Astrocyte of the hippocampus (primary cell): ENCODE data around the gene ZNF296.
"Not testable (repeated sequence)": the region's sequence is repeated elsewhere in the genome, so short reads cannot be mapped to it uniquely, and the experiment has no call there.

Experiments used
- DNase-seq: peaks from one replicate; pipeline ENCODE4 v3.0.0; 2011; ENCODE audit warnings: low read depth, low spot score

The ZNF296 gene

DNA sequence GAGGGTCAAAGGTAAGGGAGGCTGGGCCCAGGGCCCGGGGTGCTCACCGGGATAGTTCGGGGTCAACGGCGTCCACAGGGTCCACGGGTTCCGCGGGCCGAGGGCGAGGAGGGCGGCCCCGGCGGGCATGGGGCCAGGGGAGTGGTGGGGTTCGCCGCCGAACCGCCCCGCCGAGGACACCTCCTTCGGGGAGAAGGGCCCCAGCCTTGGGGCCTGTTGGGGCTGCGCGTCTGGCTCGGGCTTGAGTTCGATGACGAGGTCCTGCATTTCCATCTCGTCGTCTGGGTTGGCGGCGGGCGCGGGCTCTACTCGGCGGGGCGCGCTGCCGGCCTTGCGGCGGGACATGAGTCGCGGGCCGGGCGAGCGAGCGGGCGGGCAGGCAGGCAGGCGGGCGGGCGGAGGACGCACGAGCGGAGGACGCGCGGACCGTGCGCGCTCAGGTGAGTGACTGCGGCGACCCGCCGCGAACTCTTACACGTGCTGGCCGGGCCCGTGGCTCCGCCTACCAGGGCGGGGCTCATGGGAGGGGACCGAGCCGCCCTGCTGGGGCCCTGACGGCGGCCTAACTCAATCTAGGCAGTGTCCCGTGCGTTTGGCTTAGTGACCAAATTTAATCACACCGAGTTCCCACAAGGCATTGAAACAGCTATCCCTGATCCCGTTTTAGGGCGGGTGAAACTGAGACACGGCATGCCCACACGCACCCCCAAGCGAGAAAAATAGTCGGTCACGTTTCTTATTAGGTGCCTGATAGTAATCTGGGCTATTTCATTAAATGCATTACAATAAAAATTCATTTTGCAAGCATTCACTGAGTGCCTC, at the start of gene ZNF296:
ZNF296 (minus strand) TSS at position 450 of the 822 bp plus-strand sequence; CDS start at position 345, 105 bp downstream.
- DNase-seq = peak; percentile 70

GRCh38 chr19:45125360-45125759, 49.1 kb upstream of the ZNF296 start:
- no peak for DNase-seq

GRCh38 chr19:45124021-45124420, 47.7 kb upstream of the ZNF296 start:
- DNase-seq = no peak

- DNase-seq = peak; percentile 23
Measured at GRCh38 chr19:45123440-45123850, 47.2 kb upstream of the ZNF296 start.

DNA sequence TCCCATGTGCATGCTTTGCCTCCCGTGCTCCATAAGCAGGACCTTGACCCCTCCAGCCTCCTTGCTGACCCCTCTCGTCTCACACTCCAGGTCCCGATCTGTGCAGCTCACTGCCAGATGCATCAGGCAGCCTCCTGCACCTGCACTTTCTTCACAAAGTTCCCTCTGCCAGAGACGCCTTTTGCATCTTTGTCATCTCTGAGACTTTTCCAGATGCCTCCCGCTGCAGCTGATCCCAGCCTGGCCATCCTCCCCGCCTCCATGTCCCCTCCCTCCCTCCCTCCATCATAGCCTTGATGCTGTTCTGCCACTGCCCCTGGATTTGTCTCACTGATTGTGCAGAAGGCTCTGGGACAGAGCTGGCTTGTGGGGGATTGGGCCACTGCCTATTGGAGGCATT, 46.6 kb upstream of the ZNF296 start:
- no peak for DNase-seq

DNA sequence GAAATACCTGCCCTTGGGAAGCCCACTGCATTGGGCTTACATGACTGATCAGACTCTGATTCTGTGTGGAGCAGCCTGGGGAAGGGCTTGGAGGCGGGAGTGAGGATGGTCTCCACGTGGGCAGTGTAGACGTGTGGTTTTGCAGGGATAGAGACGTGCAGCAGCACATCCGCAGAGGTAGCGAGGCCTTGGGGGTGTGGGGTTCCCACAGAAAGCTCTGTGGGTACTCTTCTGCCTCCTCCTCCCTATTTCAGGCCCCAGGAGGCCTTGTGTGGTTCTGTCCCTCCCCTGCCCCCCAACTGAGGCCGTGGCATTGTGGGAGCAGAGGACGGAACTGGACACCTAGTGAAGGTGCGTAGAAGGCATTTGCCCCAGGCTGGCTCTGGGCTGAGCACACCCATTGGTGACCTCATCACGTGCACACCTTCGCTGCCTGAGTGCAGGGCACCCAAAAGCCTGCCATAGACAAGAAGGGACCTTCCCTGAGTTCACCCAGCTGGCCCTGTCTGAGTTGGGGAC, 45.6 kb upstream of the ZNF296 start:
- DNase-seq = no peak

DNA sequence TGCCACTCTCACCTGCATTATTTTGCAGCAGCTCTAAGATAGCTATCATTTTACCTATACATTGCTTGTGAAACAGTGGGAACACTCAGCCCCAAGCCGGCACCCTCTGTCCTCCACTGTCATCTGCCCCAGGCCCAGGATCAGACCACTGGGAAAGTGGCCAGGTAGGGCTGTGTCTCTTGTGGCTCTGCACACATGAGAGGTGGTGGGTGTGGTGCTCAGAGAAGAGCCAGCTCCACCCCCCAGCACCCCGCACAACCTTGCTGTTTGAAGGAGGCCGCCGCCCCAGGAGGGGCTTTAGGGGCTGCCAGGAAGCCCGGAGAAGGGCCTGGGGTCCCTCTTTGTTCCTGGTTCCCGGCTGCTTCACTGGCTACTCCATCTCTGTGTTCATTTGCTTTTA, 43.3 kb upstream of the ZNF296 start:
- DNase-seq = no peak

GRCh38 chr19:45118591-45119355, 42.5 kb upstream of the ZNF296 start:
- not testable (repeated sequence) for DNase-seq

GRCh38 chr19:45118106-45118505, 41.8 kb upstream of the ZNF296 start:
- DNase-seq = no peak

DNA sequence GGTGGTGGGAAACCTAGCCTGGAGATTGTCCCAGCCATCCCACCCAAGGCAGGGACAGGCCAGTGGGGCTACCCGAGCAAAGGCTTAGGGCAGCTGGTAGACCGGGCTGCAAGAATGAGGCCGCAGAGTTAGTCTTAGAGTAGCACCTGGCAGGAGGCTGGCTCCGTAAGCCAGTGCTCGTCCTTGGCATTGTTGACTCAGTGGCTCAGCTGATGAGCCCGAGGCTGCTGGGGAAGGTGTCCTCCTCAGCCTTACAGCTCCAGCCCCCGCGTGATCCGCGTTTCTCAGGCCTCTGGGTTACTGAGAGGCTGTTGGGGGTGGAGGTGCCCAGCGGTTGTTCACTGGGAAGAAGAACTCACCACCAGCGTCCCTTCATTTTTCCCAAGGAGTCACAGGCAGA, 41.4 kb upstream of the ZNF296 start:
- no peak for DNase-seq

DNA sequence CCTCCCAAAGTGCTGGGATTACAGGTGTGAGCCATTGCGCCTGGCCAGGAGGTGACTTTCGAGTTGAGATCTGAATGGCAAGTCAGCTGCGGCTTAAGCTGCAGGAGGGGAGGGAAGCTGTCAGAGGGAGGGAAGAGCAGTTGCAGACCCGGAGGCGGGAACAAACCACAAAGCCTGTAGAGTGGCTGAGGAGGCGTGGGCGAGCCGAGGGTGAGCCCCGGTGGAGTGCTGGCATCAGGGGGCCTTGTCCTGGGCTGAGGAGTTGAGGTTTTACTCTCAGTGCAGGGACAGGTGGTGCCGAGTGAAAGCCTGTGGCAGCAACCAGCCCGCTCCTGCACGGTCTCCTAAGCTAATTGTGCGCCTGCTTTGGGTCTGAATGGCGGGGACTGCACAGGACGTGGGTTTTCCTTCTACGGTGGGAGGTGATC, 40.9 kb upstream of the ZNF296 start:
- peak; percentile 48 for DNase-seq

DNA sequence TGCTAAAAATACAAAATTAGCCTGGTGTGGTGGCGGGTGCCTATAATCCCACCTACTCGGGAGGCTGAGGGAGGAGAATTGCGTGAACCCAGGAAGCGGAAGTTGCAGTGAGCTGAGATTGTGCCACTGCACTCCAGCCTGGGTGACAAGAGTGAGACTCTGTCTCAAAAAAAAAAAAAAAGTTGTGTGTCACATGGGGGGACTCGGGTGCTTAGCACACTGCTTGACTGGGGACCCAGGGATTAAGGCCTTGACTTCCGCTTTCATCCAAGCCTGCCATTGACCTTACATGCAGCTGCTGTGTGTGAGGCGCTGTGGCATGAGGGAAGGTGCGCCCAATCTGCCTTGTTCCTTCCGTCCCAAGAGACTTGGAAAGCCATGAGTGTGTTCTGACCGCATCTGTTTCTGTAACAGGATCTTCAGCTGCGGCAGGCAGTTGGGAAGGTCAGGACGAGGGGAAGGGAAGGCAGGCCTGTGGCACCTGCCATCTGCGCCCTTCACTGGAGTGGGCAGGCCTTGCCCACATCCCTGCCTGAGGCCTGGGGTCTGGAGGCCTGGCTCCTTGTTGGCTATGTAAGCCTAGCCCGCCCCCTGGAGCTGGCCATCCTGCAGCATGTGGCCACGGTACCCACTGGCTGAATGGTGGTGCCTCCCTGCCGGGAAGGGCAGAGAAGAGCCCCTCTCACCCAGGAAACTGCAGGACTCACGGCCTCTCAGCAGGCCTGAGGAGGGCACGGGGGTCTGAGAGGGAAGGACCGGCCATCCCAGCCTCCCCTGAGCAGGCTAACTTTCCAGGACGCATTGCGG, 39.7 kb upstream of the ZNF296 start:
- no peak for DNase-seq

DNA sequence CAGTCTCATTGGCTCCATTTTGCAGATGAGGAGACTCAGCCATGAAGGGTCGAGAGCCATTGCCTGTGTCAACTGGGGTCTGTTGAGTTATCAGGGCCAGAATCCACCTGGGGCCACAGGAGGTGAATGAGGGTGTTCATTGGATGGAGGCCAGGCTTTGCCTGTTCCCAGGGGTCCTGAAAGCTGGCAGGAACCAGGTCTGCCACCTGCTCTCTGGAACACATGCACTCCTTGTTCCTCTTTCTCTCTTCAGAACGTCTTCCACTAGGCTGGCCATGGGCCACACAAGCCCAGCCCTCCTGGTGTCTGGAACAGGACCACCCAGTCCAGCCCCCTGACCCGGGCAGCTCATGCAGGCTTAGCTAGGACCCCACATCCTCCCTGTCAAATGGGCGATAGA, 37.8 kb upstream of the ZNF296 start:
- DNase-seq = no peak

DNA sequence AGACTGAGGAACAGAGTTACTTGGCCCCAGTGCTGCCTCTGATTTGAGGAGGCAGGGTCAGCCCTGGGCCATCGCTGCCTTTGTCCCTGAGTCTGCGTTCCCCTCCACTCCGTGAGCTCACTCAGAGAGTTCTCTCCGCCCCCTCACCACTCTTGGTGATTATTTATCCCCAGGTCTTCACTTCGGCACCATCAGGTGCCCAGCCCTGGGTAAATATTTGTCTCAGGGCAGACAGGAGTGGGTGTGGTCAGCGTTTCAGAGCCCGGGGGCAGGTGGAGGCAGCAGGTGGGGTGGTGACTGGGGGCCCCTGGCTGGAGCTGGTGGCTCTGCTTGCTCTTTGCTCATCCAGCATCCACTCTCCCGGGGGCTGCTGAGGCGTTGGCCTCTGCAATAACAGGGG, 37.4 kb upstream of the ZNF296 start:
- no peak for DNase-seq

- no peak for DNase-seq
Measured at GRCh38 chr19:45112111-45112827, 36.0 kb upstream of the ZNF296 start.

- no peak for DNase-seq
Measured at GRCh38 chr19:45110851-45111266, 34.6 kb upstream of the ZNF296 start.

- DNase-seq = no peak
Measured at GRCh38 chr19:45107621-45108150, 31.4 kb upstream of the ZNF296 start.

DNA sequence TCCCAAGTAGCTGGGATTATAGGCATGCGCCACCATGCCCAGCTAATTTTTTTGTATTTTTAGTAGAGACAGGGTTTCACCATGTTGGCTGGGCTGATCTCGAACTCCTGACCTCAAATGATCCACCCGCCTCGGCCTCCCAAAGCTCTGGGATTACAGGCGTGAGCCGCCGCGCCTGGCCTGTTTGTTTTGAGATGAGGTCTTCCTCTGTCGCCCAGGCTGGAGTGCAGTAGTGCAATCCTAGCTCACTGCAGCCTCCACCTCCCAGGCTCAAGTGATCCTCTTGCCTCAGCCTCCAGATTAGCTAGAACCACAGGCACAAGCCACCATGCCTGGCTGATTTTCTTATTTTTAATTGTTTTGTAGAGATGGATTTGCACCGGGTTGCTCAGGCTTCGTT, 30.1 kb upstream of the ZNF296 start:
- not testable (repeated sequence) for DNase-seq

GRCh38 chr19:45104658-45105349, 28.5 kb upstream of the ZNF296 start:
- no peak for DNase-seq
